NB4 (cell line): ENCODE measurements around the gene ART1.

Experiments used
- DNase-seq: peaks from one replicate; pipeline ENCODE4 v3.0.0; 2010; ENCODE audit warnings: low read depth
- H3K4me3 ChIP-seq: one replicate; pipeline ENCODE4 v1.5.1; 2011; ENCODE audit warnings: mild to moderate bottlenecking, low read depth, low read length, moderate library complexity
- MYC ChIP-seq: IDR thresholded peaks from 2 replicates; pipeline ENCODE4 v1.6.1; 2011; ENCODE audit warnings: low read depth, low read length
- POLR2A ChIP-seq: IDR thresholded peaks from 2 replicates; pipeline ENCODE4 v1.6.1; 2011; ENCODE audit warnings: mild to moderate bottlenecking; ENCODE audit not compliant: insufficient read length; ENCODE audit errors: extremely low read depth
- TF ChIP-seq, protein P1 (sequence below): IDR thresholded peaks from 2 replicates; pipeline ENCODE4 v1.6.1; 2011; ENCODE audit warnings: low read depth, low read length
- TF ChIP-seq, protein P2 (sequence below): IDR thresholded peaks from one replicate; pipeline ENCODE4 v1.5.1; 2012; ENCODE audit warnings: low read depth, low read length

Gene ART1

DNA sequence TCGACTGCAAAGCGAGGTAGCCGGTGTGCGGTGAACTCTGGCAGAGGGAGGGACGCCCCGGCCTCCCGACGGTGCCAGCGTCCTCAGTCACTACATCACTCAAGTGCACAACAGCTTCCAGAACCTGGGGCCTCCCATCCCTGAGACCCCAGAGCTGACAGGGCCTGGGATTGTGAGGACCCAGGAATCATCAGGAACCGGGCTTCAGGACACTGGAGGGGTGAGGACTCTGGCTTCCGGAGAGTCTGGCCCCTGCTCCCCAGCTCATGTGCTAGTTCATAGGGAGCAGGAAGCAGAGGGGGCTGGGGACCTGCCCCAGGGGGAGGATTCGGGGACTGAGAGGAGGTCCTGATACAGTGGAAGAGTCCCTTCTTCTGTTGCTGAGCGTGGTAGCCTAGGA, 7.7 kb upstream of the ART1 start:
- TF ChIP-seq POLR2A, result no peak
- TF ChIP-seq MYC, result no peak
- TF ChIP-seq, protein P1, sequence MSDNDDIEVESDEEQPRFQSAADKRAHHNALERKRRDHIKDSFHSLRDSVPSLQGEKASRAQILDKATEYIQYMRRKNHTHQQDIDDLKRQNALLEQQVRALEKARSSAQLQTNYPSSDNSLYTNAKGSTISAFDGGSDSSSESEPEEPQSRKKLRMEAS, result no peak
- TF ChIP-seq, protein P2, sequence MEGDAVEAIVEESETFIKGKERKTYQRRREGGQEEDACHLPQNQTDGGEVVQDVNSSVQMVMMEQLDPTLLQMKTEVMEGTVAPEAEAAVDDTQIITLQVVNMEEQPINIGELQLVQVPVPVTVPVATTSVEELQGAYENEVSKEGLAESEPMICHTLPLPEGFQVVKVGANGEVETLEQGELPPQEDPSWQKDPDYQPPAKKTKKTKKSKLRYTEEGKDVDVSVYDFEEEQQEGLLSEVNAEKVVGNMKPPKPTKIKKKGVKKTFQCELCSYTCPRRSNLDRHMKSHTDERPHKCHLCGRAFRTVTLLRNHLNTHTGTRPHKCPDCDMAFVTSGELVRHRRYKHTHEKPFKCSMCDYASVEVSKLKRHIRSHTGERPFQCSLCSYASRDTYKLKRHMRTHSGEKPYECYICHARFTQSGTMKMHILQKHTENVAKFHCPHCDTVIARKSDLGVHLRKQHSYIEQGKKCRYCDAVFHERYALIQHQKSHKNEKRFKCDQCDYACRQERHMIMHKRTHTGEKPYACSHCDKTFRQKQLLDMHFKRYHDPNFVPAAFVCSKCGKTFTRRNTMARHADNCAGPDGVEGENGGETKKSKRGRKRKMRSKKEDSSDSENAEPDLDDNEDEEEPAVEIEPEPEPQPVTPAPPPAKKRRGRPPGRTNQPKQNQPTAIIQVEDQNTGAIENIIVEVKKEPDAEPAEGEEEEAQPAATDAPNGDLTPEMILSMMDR, result no peak
- DNase-seq, result no peak

DNA sequence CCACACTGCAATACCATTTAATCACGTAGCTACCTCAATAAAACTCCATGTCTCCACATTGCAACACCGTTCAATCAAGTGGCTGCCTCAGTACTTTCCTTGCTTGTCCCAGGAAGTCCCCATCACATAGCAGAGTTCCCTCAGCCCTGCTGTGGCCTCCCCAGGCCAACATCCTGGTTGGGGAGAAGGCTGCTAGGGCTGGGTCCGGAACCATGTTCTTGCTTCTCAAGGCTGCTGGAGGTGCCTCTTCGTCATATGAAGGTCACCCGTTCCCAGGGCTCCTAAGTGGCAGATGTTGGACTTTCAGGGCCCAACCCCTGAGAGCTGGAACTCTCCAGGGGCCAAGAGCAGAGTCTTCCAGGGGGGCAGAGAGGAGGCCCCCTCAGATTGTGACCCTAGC, 6.4 kb upstream of the ART1 start:
- no peak for TF ChIP-seq POLR2A
- TF ChIP-seq, protein P2, result no peak
- H3K4me3 ChIP-seq, result no peak overlapping the region
- no peak for DNase-seq

More for the DNA sequence above, 7.7 kb upstream of the ART1 start:
- H3K4me3 ChIP-seq, result no peak overlapping the region

DNA sequence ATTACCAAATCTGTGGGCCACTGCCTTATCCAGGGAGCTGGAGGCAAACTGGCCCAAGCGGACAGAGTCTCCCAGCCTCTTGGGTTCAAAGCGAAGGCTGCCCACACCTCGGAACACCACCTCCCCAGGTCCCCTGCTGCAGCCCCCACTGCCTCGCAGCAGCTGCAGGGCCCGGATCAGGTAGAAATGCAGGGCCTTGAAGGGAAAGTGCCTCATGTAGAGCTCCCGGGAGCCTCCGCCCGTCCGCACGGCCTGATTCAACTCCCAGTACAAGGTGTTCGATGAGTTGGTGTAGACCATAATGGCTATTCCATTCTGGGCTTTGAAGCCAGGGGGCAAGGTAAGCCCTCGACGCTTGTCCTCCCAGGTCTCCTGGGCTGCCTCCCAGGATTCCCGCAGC, 5.1 kb upstream of the ART1 start:
- TF ChIP-seq POLR2A, result no peak
- TF ChIP-seq, protein P2, result no peak
- TF ChIP-seq, protein P1, result no peak
- TF ChIP-seq MYC, result no peak
- no peak for DNase-seq
- no peak overlapping the region for H3K4me3 ChIP-seq

DNA sequence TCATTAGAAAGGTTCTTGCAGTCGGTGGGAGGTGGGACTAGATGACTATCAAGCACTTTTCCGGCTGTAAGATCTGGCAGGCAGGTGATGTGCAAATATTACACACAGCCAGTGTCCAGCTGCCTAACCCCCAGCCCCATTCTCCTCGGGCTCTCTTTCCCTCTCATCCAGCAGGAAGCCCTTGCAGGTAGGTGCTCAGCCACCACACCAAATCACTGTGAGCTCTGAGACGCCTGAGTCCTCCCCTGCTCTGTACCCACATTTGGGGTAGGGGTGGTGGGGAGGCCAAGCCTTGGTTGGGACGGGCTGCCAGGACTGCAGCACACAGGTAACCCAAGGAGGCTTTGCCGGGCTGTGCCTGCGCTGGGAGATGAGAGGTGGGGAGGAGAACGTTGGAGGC, 3.7 kb upstream of the ART1 start:
- no peak for DNase-seq
- no peak overlapping the region for H3K4me3 ChIP-seq
- TF ChIP-seq POLR2A (no peak), MYC (no peak)
- TF ChIP-seq, protein P2, result no peak
- TF ChIP-seq, protein P1, result no peak

DNA sequence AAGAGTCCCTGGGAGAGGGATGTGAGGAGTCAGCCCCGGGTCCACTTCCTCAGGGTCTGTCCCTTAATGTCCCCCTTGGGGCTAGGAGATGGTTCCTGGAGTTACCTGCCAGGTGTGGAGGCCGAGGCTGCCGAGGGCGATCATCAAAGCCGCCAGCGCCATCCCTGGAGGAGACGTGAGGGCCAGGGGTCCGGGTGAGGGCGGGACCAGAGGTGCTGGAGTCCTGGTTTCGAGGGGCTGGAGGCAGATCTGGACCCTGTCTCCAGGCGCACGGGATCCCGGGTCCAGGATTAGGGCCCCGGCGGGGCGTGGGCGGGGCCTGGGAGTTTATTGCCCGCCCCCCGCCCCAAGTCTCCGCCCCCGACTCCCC, 3.2 kb upstream of the ART1 start, which contains the start of gene ART5:
Gene ART5 (minus strand): TSS at position 292 of the 370 bp plus-strand sequence. CDS start 130 bp downstream, at position 162.
- no peak for TF ChIP-seq MYC
- TF ChIP-seq, protein P2, result no peak
- no peak for TF ChIP-seq POLR2A
- TF ChIP-seq, protein P1, result no peak
- no peak for DNase-seq
- H3K4me3 ChIP-seq, result no peak within 1 kb of the TSS
